ENCODE measurements around the gene FARS2. TPM values are rescaled to one million over a fixed set of nuclear protein-coding genes. Genes with fewer than 3 reads are reported as not detected.

The FARS2 gene
- polyA plus RNA-seq, 1 of the 3 experiments (the other 2 are of a cell fraction): 12.5 TPM

DNA sequence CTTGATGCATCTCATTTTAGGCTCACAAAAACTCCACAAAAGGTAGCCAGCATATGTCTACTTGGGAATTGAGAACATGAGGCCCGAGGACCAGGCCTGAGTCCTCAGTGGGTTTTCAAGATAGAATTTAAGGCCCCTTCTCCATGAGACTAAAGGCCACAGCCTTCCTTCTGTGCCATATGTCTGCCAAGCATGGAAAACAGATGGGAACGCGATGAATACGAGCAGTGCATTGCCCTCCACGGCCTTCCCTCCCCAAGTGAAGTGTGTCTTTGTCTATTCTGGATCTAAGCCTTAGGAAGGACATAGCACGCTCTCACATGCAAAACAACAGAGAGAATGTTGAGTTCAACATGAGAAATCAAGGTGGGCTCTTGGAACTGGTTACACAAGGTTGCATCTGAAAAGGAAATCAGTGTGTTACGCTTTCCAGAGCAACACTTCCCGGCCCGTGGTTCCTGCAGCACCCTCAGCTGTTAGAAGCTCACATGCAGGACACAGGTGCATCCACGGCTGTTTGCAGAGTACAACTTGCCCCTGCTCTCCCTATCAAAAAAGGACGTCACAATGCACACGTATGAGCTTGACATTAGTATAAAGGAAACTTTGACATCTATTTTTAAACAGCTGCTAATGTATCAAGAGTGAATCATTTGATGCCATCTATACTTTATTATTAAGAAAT, 515.5 kb downstream of the FARS2 start:
- H2AFZ ChIP-seq (ENCODE audit: low read depth): no peak overlapping the region
- H3K79me2 ChIP-seq (ENCODE audit: insufficient read depth): no peaks in the 10 kb centered on the region
- no peak overlapping the region for H3K27ac ChIP-seq (ENCODE audit: low read depth in 2 of 2, low read length in 1 of 2)
- H3F3A ChIP-seq (replicated peaks; ENCODE audit: insufficient read depth): no peaks in the 10 kb centered on the region
- TF ChIP-seq FOXM1 (IDR thresholded peaks at IDR 0.05; ENCODE audit: low read depth): no peak
- TF ChIP-seq RAD21 (IDR thresholded peaks at IDR 0.05; ENCODE audit: low read length): no peak
- TF ChIP-seq SIN3A (IDR thresholded peaks at IDR 0.05; ENCODE audit: borderline replicate concordance, low read depth, low read length): no peak
- no peak for TF ChIP-seq MEF2A (IDR thresholded peaks at IDR 0.05; ENCODE audit: borderline replicate concordance, low read depth)
- no peak for TF ChIP-seq JUND (IDR thresholded peaks at IDR 0.05)
- no peak for TF ChIP-seq NFIC (IDR thresholded peaks at IDR 0.05; ENCODE audit: borderline replicate concordance)
- TF ChIP-seq, protein P1, sequence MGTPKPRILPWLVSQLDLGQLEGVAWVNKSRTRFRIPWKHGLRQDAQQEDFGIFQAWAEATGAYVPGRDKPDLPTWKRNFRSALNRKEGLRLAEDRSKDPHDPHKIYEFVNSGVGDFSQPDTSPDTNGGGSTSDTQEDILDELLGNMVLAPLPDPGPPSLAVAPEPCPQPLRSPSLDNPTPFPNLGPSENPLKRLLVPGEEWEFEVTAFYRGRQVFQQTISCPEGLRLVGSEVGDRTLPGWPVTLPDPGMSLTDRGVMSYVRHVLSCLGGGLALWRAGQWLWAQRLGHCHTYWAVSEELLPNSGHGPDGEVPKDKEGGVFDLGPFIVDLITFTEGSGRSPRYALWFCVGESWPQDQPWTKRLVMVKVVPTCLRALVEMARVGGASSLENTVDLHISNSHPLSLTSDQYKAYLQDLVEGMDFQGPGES (IDR thresholded peaks at IDR 0.05; ENCODE audit: low read depth, low read length): no peak
- no peak for TF ChIP-seq MXI1 (IDR thresholded peaks at IDR 0.05; ENCODE audit: low read depth, low read length)
- no peak for TF ChIP-seq PBX3 (IDR thresholded peaks at IDR 0.05)
- no peak for TF ChIP-seq MAX (IDR thresholded peaks at IDR 0.05; ENCODE audit: low read depth)
- TF ChIP-seq, protein P2, sequence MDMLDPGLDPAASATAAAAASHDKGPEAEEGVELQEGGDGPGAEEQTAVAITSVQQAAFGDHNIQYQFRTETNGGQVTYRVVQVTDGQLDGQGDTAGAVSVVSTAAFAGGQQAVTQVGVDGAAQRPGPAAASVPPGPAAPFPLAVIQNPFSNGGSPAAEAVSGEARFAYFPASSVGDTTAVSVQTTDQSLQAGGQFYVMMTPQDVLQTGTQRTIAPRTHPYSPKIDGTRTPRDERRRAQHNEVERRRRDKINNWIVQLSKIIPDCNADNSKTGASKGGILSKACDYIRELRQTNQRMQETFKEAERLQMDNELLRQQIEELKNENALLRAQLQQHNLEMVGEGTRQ (IDR thresholded peaks at IDR 0.05; ENCODE audit: borderline replicate concordance, low read depth, low read length): no peak
- no peak for TF ChIP-seq EZH2phosphoT487 (IDR thresholded peaks at IDR 0.05; ENCODE audit: borderline replicate concordance, low read depth)
- TF ChIP-seq ELF1 (IDR thresholded peaks at IDR 0.05): no peak
- no peaks in the 10 kb centered on the region for H3K9me2 ChIP-seq
- no peaks in the 10 kb centered on the region for H3K36me3 ChIP-seq (replicated peaks in 1 of 2; ENCODE audit: control insufficient read depth in 1 of 2, insufficient read depth in 2 of 2, low read length in 1 of 2)
- H3K4me3 ChIP-seq (ENCODE audit: low read depth in 2 of 2, low read length in 1 of 2): no peak overlapping the region
- peaks cover 0 to 3% of the 10 kb centered on the region in 2 experiments; a peak in 1 of 4 replicates for H3K4me1 ChIP-seq (ENCODE audit: control insufficient read depth in 1 of 2, insufficient read depth in 2 of 2, low read depth in 1 of 2, low read length in 1 of 2)
- no peak overlapping the region for H3K9ac ChIP-seq
- ChIA-PET POLR2A (no interaction called here), CTCF (interaction anchor here (0.7 to 1.0 kb wide), 2 partner anchors 9 to 306 kb away, joined by 3 read pairs; no protein-coding TSS in a partner anchor)
- no peaks in the 10 kb centered on the region for H4K20me1 ChIP-seq (ENCODE audit: insufficient read depth)
- no peaks in the 10 kb centered on the region for H3K9me3 ChIP-seq
- H3K27me3 ChIP-seq (ENCODE audit: insufficient read depth): no peaks in the 10 kb centered on the region
- 79% methylated on average over 12 of the region's 12 CpGs for WGBS (ENCODE audit: low lambda C conversion rate)
- no peak overlapping the region for H3K4me2 ChIP-seq
- DNase-seq: no peak

DNA sequence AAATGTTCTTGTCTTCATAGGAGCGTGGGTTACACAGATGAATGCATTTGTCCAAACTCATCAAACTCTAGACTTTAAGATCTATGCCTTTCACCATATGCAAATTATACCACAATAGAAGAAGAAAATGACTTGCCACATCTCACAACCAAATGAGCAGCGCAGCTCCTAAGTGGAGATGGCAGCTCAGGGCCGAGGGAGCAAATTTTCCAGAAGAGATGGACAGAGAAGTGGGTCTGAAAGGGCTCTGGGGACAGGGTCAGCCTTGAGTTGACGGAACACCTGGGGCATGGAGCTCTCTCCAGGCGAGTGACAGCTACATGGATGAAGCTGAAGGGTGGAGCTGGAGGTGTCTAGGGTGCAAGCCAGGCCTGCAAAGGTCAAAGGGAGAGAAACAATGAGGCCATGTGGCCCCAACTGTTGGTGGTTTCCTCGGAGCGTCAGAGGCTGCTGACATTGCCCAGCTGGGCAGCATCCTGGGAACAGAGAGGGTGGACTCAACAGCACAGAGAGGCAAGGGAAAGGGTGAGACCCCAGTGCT, 517.1 kb downstream of the FARS2 start:
- WGBS (ENCODE audit: low lambda C conversion rate): 88% methylated on average over 6 of the region's 7 CpGs
- CTCF ChIA-PET: interaction anchor here (0.6 kb wide), 1 partner anchor 278 kb away, joined by 3 read pairs; no protein-coding TSS in a partner anchor
- POLR2A ChIA-PET: no interaction called here
- Histone ChIP-seq H3K9ac (no peak overlapping the region), H3K4me2 (no peak overlapping the region), H3K4me3 (ENCODE audit: low read depth in 2 of 2, low read length in 1 of 2) (no peak overlapping the region), H3K27ac (ENCODE audit: low read depth in 2 of 2, low read length in 1 of 2) (no peak overlapping the region), H4K20me1 (ENCODE audit: insufficient read depth) (no peaks in the 10 kb centered on the region), H3F3A (replicated peaks; ENCODE audit: insufficient read depth) (no peaks in the 10 kb centered on the region), H3K79me2 (ENCODE audit: insufficient read depth) (no peaks in the 10 kb centered on the region), H3K4me1 (ENCODE audit: control insufficient read depth in 1 of 2, insufficient read depth in 2 of 2, low read depth in 1 of 2, low read length in 1 of 2) (peaks cover 0 to 15% of the 10 kb centered on the region in 2 experiments; a peak in 1 of 4 replicates), H2AFZ (ENCODE audit: low read depth) (no peak overlapping the region), H3K9me3 (no peaks in the 10 kb centered on the region), H3K9me2 (no peaks in the 10 kb centered on the region), H3K36me3 (replicated peaks in 1 of 2; ENCODE audit: control insufficient read depth in 1 of 2, insufficient read depth in 2 of 2, low read length in 1 of 2) (no peaks in the 10 kb centered on the region), H3K27me3 (ENCODE audit: insufficient read depth) (no peaks in the 10 kb centered on the region)
- no peak for DNase-seq
- TF ChIP-seq CHD2 (IDR thresholded peaks at IDR 0.05; ENCODE audit: low read length, partially characterized antibody): no peak
- no peak for TF ChIP-seq RAD21 (IDR thresholded peaks at IDR 0.05; ENCODE audit: low read length)
- TF ChIP-seq SMC3 (IDR thresholded peaks at IDR 0.05; ENCODE audit: low read depth, low read length): no peak
- no peak for TF ChIP-seq NFIC (IDR thresholded peaks at IDR 0.05; ENCODE audit: borderline replicate concordance)
- TF ChIP-seq, protein P3, sequence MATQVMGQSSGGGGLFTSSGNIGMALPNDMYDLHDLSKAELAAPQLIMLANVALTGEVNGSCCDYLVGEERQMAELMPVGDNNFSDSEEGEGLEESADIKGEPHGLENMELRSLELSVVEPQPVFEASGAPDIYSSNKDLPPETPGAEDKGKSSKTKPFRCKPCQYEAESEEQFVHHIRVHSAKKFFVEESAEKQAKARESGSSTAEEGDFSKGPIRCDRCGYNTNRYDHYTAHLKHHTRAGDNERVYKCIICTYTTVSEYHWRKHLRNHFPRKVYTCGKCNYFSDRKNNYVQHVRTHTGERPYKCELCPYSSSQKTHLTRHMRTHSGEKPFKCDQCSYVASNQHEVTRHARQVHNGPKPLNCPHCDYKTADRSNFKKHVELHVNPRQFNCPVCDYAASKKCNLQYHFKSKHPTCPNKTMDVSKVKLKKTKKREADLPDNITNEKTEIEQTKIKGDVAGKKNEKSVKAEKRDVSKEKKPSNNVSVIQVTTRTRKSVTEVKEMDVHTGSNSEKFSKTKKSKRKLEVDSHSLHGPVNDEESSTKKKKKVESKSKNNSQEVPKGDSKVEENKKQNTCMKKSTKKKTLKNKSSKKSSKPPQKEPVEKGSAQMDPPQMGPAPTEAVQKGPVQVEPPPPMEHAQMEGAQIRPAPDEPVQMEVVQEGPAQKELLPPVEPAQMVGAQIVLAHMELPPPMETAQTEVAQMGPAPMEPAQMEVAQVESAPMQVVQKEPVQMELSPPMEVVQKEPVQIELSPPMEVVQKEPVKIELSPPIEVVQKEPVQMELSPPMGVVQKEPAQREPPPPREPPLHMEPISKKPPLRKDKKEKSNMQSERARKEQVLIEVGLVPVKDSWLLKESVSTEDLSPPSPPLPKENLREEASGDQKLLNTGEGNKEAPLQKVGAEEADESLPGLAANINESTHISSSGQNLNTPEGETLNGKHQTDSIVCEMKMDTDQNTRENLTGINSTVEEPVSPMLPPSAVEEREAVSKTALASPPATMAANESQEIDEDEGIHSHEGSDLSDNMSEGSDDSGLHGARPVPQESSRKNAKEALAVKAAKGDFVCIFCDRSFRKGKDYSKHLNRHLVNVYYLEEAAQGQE (IDR thresholded peaks at IDR 0.05; ENCODE audit: low read depth, low read length): no peak
- TF ChIP-seq TAF1 (IDR thresholded peaks at IDR 0.05; ENCODE audit: borderline replicate concordance, low read depth, low read length): no peak
- no peak for TF ChIP-seq RXRA (IDR thresholded peaks at IDR 0.05; ENCODE audit: borderline replicate concordance, low read depth)
- no peak for TF ChIP-seq RFX5 (IDR thresholded peaks at IDR 0.05; ENCODE audit: low read length)
